Hepatocyte (in vitro differentiated cells): Measurements from ENCODE around the gene CLCN1.

Source experiments
- EZH2 ChIP-seq: fragments of 200-600 bp; sonication (generic); IDR thresholded peaks from 2 replicates; pipeline ENCODE4 v1.6.1; 2016; ENCODE audit warnings: antibody characterized with exemption, mild to moderate bottlenecking, borderline replicate concordance
- TF ChIP-seq, protein P1 (sequence below): fragments of 200-600 bp; sonication (generic); IDR thresholded peaks from 2 replicates; pipeline ENCODE4 v1.5.1; 2016; ENCODE audit warnings: antibody characterized with exemption, mild to moderate bottlenecking; ENCODE audit not compliant: poor library complexity

DNA sequence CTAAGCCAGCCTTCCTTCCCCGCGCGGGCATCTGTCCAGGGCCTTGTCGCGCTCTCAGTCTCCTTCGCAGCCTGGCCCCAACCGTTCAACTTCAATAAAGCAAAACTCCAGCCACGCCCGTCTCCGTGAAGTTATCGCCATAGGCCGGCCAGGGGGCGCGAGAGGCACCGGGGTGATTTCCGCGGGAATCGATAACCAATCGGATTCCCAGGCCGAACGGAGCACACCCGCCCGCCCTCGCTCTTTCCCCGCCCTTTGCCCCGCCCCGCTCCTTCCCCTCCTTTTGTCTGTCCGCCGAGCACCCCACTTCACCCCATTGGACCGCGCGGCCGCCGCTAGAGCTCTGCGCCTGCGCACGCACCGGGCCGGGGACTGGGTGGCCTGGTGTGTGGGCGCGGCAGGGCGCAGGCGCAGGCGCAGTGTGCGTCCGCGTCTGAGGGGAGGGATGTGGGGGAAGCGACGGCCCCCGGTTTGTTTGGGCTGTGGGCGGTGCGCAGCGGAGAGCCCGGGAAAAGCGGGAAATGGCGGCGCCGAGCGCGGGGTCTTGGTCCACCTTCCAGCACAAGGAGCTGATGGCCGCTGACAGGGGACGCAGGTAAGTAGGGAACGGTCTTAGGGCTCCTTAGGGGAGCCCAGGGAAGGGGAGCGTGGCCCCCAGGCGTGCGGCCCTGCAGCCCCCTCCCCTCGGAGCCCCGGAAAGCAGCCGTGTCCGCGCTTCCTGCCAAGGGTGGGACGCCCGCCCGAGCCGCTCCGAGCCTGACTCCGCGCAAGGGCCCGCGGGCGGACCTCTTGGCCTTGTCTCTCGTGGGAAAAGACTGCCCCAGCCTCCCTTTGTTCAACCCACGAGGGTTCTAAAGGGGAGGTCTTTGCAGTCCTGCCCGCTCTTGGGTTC lies 27.7 kb upstream of the CLCN1 start, which contains the start of gene CASP2:
- TF ChIP-seq, protein P1, sequence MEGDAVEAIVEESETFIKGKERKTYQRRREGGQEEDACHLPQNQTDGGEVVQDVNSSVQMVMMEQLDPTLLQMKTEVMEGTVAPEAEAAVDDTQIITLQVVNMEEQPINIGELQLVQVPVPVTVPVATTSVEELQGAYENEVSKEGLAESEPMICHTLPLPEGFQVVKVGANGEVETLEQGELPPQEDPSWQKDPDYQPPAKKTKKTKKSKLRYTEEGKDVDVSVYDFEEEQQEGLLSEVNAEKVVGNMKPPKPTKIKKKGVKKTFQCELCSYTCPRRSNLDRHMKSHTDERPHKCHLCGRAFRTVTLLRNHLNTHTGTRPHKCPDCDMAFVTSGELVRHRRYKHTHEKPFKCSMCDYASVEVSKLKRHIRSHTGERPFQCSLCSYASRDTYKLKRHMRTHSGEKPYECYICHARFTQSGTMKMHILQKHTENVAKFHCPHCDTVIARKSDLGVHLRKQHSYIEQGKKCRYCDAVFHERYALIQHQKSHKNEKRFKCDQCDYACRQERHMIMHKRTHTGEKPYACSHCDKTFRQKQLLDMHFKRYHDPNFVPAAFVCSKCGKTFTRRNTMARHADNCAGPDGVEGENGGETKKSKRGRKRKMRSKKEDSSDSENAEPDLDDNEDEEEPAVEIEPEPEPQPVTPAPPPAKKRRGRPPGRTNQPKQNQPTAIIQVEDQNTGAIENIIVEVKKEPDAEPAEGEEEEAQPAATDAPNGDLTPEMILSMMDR: peak; percentile 36
- no peak for TF ChIP-seq EZH2
